CD4-positive, alpha-beta T cell treated with Interleukin-21 for 1 hour (primary cell): ENCODE data around the gene UBTD2.
"Not testable (repeated sequence)": the region's sequence is repeated elsewhere in the genome, so short reads cannot be mapped to it uniquely, and the experiment has no call there.

Source experiments
- DNase-seq: peaks from one replicate; pipeline ENCODE4 v3.0.0-alpha.2; 2020

The UBTD2 gene

DNA sequence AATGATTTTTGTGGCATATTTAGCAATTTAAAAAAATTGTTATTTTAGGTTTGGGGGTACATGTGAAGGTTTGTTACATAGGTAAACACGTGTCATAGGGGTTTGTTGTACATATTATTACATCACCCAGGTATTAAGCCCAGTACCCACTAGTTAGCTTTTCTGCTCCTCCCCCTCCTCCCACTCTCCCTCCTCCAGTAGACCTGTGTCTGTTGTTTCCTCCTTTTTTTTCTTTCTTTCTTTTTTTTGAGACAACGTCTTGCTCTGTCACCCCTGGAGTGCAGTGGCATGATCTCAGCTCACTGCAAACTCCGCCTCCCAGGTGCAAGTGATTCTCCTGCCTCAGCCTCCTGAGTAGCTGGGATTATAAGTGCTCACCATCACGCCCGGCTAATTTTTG, 8.3 kb upstream of the UBTD2 start:
- DNase-seq, result not testable (repeated sequence)

DNA sequence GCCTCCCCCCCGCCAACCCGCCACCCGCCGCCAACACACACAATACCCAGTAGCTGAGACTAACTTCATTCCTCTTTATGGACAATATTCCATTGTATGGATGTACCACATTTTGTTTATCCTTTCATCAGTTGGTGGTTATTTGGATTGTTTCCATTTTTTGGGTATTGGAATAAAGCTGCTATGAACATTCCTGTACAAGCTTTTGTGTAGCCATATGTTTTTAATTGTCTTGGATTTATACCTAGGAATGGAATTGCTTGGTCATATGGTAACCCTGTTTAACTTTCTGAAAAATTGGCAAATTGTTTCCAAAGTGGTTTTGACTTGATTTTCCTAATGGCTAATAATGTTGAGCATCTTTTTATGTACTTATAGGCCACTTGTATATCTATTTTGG, 4.9 kb upstream of the UBTD2 start:
- no peak for DNase-seq

DNA sequence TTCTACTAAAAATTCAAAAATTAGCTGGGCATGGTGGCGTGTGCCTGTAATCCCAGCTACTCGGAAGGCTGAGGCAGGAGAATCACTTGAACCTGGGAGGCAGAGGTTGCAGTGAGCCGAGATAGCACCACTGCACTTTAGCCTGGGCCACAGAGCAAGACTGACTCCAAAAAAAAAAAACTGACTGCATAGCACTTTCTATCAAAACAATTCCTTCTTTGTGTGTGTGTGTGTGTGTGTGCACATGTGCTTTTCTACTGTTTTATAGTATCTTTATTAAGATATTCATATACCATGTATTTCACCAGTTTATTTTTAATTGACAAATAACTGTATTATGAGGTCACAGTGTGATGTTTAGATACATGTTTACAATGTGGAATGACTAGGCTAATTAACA, 3.6 kb upstream of the UBTD2 start:
- not testable (repeated sequence) for DNase-seq

DNA sequence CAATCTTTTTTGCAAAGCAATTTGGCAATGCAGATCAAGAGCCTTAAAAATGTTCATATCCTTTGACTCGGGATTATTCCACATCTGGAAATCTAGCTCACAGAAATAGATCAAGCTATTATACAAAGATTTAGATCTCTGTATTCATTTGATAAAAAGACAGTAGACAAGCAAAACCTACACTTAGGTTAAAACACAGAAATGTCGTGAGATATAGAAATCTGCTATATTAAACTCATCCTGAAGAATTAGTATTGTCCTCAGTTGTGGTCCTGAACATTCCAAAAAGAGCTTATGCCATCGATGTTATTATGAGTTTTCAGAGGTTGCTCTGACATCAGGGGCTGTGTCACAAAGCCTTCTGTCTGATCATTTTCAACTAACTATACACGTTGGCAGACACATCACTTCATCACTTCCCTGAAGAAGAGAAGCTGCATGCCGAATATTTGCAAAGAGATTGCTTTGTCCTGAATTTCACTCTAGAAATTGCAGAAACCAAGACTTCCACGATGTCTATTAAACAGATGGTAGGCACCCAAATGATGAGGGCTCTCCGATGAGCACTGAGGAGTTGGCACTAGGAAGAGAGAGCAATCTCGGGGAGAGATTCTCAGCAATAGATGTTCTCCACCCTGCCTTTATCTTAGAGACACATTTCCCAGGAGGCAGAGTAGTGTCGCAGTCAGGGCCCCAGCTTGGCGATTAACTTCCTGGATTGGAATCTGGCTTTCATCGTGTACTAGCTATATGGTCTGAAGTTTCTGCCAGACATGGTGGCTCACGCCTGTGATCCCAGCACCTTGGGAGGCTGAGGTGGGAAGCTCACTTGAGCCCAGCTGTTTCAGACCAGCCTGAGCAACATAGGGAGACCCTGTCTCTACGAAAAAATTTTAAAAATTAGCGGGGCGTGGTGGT, 1.9 kb upstream of the UBTD2 start:
- DNase-seq, result no peak

DNA sequence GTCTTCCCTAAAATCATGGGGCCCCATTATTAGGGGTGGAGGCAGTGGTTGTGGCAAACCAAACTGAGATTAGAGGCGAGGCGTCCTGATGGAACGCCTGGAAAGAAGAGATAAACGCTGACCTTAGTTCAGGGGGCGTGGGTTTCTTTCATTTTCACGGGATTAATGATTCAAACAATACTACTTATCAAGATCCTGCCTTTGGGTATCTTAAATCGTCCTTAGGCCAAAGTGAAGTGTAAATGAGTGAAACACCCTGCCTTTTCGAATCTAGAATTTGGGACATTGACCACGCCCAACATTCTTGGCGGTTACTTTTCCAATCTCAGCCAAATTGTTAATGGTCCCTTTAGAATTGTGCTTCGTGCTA, 1.0 kb upstream of the UBTD2 start:
- peak; percentile 6 for DNase-seq

DNA sequence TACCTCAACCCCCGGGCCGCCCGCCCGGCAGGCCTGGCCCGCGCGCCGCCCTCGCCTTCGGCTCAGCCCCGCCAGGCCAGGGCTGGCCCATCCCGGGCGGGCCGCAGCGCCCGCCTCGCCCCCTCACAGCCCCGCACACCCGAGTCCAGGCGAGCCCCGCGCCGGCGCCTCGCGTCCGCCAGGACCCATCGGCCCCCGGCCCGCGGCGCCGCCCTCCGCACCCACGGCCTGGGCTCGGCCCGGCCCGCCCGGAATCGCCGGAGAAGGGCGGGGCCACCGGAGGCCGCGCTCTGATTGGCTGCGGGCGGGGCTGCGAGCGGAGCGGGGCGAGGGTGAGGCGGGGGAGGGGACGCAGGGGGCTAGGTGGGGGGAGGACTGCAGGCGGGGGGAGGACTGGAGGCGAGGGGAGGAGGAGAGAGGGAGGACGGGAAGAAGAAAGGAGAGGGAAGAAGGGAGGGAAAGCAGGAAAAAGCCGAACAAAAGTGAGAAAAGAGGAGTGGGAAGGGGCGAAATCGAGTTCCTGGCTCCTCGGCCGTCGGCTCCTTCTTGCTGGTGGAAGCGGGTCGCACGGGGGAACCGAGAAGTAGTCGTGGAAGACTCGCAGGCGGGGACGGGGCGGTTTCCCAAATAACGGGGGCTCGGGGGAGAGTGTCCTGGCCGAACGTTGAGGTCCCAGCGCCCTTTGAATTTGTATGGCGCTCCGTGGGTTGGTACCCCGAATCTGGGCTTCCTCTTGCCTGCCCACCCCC, 472 bp upstream of the UBTD2 start:
- peak; percentile 76 for DNase-seq

DNA sequence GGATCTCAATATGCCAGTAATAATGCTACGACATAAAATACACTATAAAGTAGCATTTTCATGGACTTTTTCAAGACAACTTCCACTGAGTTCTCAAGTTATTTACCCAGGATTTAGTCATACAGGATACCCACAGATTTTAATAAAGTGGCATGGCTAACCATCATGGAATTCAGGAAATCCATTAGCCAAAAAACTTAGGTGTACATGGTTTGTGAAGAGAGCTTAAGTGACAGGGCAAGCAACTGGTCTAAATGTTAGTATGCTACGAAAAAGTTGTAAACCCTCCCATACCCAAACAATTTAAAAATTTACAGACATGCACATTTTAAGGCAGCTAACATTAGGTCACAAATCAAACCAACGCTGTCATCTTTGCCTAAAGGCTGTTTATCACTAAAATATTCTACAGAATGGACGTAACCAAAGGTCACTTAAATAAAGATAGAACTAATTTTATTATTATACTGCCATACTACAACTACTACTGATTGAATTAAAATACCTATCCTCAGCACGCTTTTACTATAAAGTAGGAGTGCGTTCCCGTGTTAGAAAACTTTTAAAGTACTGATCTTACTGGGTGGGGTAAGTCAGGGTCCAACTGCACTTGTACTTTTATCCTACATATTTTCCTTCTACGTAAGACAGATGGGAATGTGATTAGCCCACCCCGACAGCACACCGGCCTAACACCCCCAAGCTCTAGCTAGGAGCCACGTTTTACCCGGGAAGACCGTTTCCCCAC, 1.1 kb downstream of the UBTD2 start:
- no peak for DNase-seq

DNA sequence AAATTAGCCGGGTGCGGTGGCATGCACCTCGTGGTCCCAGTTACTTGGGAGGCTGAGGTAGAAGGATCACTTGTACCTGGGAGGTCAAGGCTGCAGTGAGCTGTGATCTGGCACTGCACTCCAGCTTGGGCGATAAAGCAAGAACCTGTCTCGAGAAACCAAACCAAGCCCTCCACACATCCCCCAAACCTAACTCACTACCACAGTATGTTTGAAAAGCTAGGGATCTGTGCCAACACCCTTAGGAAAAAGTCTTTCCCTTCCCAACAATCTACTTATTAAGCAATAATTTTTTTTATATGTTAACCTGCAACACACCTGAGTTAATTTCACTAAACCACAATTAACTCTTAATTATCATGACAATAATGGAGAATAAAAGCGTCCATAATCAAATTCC, 2.2 kb downstream of the UBTD2 start:
- no peak for DNase-seq

DNA sequence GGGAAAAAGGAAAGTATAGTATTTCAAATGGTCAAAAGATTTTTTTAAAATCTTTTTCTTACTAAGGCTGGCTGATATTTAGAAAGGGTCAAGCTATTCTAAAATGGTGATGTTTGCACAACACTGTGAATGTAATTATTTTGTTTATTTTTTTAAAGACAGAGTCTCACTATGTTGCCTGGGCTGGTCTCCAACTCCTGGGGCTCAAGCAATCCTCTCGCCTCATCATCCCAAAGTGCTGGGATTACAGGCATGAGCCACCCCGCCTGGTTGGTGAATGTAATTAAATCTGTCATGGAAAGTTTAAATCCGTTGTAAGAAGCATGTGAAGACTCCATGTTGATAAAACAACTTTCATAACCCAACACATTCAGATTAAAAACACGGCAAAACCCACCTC, 2.6 kb downstream of the UBTD2 start:
- DNase-seq, result no peak

DNA sequence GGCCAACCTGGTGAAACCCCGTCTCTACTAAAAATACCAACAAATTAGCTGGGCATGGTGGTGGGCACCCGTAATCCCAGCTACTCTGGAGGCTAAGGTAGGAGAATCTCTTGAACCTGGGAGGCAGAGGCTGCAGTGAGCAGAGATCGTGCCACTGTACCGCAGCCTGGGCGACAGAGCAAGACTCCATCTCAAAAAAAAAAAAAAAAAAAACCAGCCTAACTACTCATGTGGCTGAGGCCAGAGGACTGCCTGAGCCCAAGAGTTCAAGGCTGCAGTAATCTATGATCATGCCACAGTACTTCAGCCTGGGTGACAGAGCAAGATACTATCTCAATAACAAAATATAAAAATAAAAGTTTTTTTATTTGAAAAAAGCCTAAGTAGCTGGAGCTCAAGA, 3.2 kb downstream of the UBTD2 start:
- DNase-seq, result no peak

DNA sequence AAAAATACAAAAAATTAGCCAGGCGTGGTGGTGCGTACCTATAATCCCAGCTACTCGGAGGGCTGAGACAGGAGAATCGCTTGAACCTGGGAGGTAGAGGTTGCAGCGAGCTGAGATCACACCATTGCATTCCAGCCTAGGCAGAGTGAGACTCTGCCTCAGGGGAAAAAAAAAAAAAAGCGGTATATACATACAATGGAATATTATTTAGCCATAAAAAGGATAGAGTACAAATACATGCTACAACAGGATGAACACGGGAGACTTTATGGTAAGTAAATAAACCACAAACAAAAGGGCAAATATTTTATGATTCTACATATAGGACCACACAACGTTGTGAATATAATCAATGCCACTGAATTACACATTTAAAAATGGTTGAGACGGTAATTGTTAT, 5.2 kb downstream of the UBTD2 start:
- no peak for DNase-seq

DNA sequence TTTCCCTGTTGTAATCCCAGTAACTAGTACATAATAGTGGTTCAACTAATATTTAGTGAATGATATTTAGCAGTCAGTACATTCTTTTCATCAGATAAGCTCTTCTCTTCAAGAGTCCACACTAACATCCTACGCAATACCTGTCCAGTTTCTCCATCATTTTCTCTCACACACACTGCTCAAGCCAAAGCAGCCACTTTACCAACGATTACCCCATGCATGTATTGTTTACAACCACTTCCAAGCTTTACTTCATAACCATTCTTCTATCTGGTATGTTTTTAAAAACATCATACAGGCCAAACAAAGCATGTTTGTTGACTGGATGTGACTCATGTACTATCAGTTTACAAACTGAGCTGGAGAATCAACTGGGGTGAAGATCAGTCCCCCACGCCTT, 7.3 kb downstream of the UBTD2 start:
- no peak for DNase-seq

DNA sequence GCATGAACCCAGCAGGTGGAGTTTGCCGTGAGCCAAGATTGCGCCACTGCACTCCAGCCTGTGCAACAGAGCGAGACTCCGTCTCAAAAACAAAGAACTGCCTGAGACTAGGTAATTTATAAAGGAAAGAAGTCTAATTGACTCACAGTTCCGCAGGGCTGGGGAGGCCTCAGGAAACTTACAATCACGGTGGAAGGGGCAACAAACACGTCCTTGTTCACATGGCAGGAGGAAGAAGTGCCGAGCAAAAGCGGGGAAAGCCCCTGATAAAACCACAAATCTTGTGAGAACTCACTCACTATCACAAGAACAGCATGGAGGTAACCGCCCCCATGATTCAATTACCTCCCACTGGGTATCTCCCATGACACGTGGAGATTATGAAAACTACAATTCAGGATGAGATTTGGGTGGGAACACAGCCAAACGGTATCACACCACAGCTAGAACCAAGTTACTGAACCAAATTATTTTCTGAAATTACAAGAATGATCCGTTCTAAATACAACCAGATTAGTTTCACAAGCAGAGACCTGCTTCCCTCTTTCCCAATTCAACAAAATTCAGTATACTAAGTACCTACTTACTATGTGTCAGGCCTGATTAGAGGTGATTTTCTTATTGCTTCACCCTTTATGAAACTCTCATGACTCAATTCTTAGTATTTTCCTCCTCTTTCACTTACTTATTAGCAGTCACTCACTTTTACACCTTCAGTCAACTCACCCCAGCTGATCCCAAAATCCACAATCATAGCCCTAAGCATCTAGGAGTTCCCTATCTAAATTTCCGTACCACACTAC, 8.4 kb downstream of the UBTD2 start:
- peak; percentile 48 for DNase-seq

DNA sequence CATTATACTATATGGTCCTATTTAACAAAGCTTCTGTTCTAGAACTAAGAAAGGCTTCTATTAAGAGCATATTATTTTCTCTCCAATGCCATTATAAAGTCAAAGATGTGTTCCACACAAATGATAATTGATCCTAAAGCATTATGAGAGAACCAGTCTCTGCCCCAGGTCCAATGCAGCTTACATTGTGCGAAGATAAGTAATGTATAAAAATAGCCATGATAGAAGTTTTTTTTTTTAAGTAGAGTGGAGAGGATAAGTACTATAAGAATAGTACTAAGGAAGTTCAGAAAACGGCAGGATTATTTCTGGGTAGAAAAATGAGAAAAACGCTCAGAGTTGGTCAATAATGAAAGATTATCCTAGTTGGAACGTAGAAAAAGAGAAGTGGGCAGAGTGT, 15.6 kb downstream of the UBTD2 start:
- no peak for DNase-seq

DNA sequence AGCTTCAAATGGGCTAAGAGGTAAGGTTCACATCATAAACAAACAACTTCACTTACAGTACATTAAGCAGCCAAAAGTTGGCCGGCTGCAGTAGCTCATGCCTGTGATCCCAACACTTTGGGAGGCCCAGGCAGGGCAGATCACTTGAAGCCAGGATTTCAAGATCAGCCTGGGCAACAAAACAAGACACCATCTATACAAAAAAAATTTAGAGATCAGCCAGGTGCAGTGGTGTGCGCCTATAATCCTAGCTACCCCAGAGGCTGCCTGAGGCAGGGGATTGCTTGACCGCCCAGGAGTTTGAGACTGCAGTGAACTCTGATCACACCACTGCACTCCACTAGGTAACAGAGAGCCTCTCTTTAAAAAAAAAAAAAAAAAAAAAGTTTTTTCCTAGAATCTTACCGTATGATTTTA, 16.9 kb downstream of the UBTD2 start:
- DNase-seq, result no peak

DNA sequence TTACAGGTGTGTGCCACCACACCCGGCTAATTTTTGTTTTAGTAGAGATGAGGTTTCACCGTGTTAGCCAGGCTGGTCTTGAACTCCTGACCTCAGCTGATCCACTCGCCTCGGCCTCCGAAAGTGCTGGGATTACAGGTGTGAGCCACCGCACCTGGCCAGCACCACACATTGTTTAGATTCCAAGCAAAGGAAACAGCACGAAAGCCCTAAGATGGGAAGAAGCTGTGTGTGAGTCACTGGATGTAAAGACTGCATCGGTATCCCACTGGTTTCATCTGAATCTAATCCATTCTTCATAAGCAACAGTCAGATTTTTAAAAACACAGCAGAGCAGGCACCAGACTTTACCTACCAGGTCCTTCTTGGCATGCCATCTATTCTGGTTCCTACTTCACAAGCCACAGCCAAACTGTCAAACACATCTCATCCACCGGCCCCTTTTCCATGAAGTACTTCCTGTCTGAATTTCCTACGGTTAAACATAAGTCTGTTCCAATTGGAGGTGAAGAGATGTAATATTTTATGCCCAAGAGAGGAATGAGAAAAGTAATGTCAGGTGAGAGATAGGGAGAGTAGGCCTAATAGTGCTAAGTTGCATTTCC, 17.4 kb downstream of the UBTD2 start:
- DNase-seq, result no peak

DNA sequence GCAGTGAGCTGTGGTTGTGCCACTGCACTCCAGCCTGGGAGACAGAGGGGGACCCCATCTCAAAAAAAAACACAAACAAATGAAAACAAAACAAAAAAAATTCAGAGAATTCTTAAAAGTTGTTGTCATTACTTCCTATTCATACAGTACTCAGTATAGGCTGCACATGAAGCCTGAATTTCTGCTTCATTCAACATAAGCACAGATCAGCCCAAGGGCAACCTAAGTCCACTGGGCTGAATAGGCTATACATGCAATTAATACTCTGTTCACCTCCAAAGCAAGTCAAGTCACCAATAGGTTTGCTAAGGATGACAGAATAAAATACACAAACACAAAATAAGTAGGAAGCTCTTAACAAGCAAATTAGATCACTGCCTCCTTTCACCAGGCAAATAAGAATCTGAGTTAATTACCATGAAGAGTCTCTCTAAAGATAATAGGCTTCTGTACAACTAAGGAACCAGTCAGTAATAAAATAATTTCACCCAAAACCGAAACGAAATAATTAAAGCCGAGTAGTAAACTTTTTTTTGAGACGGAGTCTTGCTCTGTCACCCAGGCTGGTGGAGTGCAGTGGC, 18.7 kb downstream of the UBTD2 start:
- DNase-seq, result no peak

DNA sequence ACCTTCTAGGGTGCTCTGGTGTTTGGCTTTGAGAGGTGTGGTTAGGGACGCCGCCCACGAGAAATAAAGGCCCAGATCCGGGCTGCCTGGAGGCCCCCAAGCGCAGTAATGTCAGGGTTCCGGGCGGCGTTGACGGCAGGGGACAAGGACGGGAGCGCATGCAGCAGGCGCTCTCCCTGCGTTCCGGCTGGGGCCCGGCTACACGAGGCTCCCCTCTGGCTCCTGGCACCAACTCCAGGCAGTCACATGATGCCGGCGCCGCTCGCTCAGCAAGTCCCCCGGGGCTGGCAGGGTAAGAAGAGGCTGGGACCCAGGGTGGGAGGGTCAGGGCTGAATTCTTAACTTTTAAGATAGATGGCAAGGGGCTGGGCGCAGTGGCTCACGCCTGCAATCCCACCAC, 28.1 kb downstream of the UBTD2 start:
- no peak for DNase-seq

DNA sequence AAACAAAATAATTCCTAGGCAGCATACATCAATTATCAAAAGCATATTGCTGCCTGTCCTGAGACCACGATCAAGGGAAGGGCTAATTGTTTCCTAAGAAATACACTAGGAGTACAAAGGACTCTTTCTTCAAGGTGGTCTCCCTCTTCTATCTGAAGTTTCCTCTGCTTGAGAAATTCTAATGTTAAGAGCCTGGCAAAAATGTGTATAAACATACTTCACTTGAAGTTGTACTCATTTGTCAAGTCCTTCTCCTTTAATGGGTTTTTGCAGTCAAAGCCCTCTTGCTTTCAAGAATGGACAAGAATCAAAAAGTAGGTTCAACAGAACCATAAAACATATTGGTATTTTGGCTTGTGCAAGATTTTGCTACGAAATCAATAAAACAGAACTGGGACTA, 31.1 kb downstream of the UBTD2 start:
- DNase-seq, result no peak

DNA sequence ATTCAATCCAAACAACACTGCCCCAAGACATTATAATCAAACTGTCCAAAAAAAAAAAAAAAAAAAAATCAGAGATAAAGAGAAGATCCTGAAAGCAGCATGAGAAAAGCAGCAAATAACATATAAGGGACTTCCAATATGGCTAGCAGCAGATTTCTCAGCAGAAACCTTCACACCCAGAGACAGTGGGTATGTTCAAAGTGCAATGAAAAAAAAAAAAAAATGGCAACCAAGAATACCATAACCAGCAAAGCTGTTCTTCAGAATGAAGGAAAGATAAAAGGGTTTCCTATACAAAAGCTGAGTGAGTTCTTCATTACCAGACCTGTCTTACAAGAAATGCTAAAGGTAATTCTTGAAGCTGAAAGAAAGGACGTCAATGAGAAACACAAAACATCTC, 32.1 kb downstream of the UBTD2 start:
- no peak for DNase-seq

DNA sequence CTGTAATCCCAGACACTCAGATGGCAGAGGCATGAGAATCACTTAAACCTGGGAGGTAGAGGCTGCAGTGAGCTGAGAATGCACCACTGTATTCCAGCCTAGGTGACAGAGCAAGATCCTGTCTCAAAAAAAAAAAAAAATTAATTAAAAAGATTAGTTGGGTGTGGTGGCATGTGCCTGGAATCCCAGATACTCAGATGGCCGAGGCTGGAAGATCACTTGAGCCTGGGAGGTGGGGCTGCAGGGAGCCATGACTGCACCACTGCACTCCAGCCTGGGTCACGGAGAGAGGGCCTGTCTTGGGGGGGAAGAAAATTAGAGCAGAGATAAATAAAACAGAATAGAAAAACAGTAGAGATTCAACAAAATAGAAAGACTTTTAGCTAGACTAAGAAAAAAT, 34.9 kb downstream of the UBTD2 start:
- no peak for DNase-seq

DNA sequence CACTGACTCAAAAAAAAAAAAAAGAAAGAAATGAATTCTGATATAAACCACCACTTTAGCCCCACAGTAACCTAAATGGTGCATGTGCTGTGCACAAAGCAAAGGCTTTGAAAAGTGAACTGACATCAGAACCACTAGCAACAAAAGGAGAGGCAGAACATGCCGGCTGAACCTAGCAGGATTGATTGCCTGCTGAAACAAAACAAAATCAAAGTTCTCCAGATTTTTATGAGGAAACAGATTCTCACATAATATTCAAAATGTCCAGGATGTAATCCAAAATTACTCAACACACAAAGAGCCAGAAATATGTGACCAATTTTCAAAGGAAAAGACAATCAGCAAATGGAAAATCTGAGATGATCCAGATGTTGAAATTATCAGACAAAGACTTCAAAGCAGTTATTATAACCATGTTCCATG, 37.9 kb downstream of the UBTD2 start:
- no peak for DNase-seq
